Femur (tissue), 1 donor: ENCODE measurements around the gene RAB40C.
A peak's percentile ranks its signal among the peaks of the same experiment; 100 is the strongest.

ENCODE experiments used
- DNase-seq: peaks from one replicate; pipeline ENCODE4 v3.0.0-alpha.2; 2017

The RAB40C gene

GRCh38 chr16:648781-649589 is 59.1 kb downstream of the RAB40C start, which contains the start of gene WDR90:
Gene WDR90 (plus strand): TSS chr16:649365. CDS start chr16:649417, 52 bp downstream.
- DNase-seq, result peak; percentile 95

GRCh38 chr16:649631-650030 is 59.8 kb downstream of the RAB40C start:
- no peak for DNase-seq

- no peak for DNase-seq
Observed at GRCh38 chr16:651844-652243, 62.0 kb downstream of the RAB40C start.

GRCh38 chr16:652454-653305 is 62.8 kb downstream of the RAB40C start:
- DNase-seq, result no peak

- no peak for DNase-seq
Observed at GRCh38 chr16:654034-654433, 64.2 kb downstream of the RAB40C start.

GRCh38 chr16:657487-657886 is 67.6 kb downstream of the RAB40C start:
- DNase-seq, result no peak

GRCh38 chr16:658679-659571 is 69.1 kb downstream of the RAB40C start:
- DNase-seq, result no peak

- DNase-seq, result no peak
Observed at GRCh38 chr16:659618-660017, 69.8 kb downstream of the RAB40C start.

- DNase-seq, result no peak
Observed at GRCh38 chr16:660132-660458, 70.2 kb downstream of the RAB40C start.

- peak; percentile 90 for DNase-seq
Observed at GRCh38 chr16:660459-661183, 70.8 kb downstream of the RAB40C start.

GRCh38 chr16:661184-661821 is 71.4 kb downstream of the RAB40C start:
- DNase-seq, result no peak

- no peak for DNase-seq
Observed at GRCh38 chr16:662095-662494, 72.2 kb downstream of the RAB40C start.

- no peak for DNase-seq
Observed at GRCh38 chr16:662597-662996, 72.7 kb downstream of the RAB40C start.

GRCh38 chr16:666572-666971 is 76.7 kb downstream of the RAB40C start:
- no peak for DNase-seq

- DNase-seq, result no peak
Observed at GRCh38 chr16:667113-667779, 77.4 kb downstream of the RAB40C start.

GRCh38 chr16:667780-668518 is 78.1 kb downstream of the RAB40C start, which contains the start of gene RHOT2:
Gene RHOT2 (plus strand): TSS chr16:668132. CDS start chr16:668200, 68 bp downstream.
- DNase-seq, result peak; percentile 96

GRCh38 chr16:668519-669171 is 78.8 kb downstream of the RAB40C start:
- DNase-seq, result no peak

GRCh38 chr16:669666-670065 is 79.8 kb downstream of the RAB40C start:
- no peak for DNase-seq

- DNase-seq, result no peak
Observed at GRCh38 chr16:670485-671352, 80.9 kb downstream of the RAB40C start.
